Cardiac muscle cell (in vitro differentiated cells and primary cell): ENCODE measurements around the gene FAM98C. TPM values are rescaled to one million over a fixed set of nuclear protein-coding genes. Genes with fewer than 3 reads are reported as not detected.
A peak's percentile ranks its signal among the peaks of the same experiment; 100 is the strongest.
"Not testable (repeated sequence)": the region's sequence is repeated elsewhere in the genome, so short reads cannot be mapped to it uniquely, and the experiment has no call there.

Experiments
- DNase-seq, 2 donors: peaks; one replicate each; pipeline versions ENCODE4 v3.0.0 to v3.0.0-alpha.2; 2010 to 2017; ENCODE audit warnings: low read depth in 1 of 2, low spot score in 1 of 2
- H3K27ac ChIP-seq: fragments of 200-600 bp; sonication (generic); 2 replicates; pipeline ENCODE4 v1.5.1; 2016
- H3K27me3 ChIP-seq: fragments of 200-600 bp; sonication (generic); 2 replicates; pipeline ENCODE4 v1.6.0; 2016; ENCODE audit warnings: control low read depth
- H3K36me3 ChIP-seq: fragments of 200-600 bp; sonication (generic); 2 replicates; pipeline ENCODE4 v1.5.1; 2016; ENCODE audit warnings: control low read depth
- H3K4me1 ChIP-seq: fragments of 200-600 bp; sonication (generic); 2 replicates; pipeline ENCODE4 v1.8.1; 2017; ENCODE audit warnings: low read depth, mild to moderate bottlenecking, mixed run types
- H3K4me3 ChIP-seq: fragments of 200-600 bp; sonication (generic); 2 replicates; pipeline ENCODE4 v1.5.1; 2016; ENCODE audit warnings: mild to moderate bottlenecking
- H3K9me3 ChIP-seq: fragments of 200-600 bp; sonication (generic); 2 replicates; pipeline ENCODE4 v1.5.1; 2017; ENCODE audit warnings: low read depth, mild to moderate bottlenecking, control low read depth
- CTCF ChIP-seq: IDR thresholded peaks from 2 replicates; pipeline ENCODE4 v1.5.1; 2012; ENCODE audit warnings: low read depth, mild to moderate bottlenecking, low read length
- polyA plus RNA-seq: library from polyadenylated mRNA; unstranded; fragments of >200 nt; fragmentation: Nextera tagmentation; extraction: Ambion mirVana; gene quantifications from 2 replicates; pipeline ENCODE4 v1.2.1, GENCODE V29; 2016
- total RNA-seq: library from RNA; depleted of rRNA; stranded (reverse); fragments of >200 nt; gene quantifications from 2 replicates; pipeline ENCODE4 v1.2.3, GENCODE V29; 2016

The FAM98C gene
- total and polyA plus RNA-seq, 2 experiments from 2014 or later, result 20.0 to 35.3 TPM

GRCh38 chr19:38425810-38426466, 23.0 kb downstream of the FAM98C start, which contains the start of gene RASGRP4:
RASGRP4 (minus strand) TSS chr19:38426219; CDS start chr19:38426091, 128 bp downstream.
- Histone ChIP-seq H3K27me3 (no peaks in the 10 kb centered on the region), H3K9me3 (no peaks in the 10 kb centered on the region), H3K4me3 (no peak within 1 kb of the TSS), H3K27ac (no peak within 1 kb of the TSS), H3K36me3 (no peaks in the 10 kb centered on the region), H3K4me1 (no peaks in the 10 kb centered on the region)
- TF ChIP-seq CTCF, result no peak
- peak in 1 of 2 donors; percentile 4 for DNase-seq

GRCh38 chr19:38427035-38427677, 24.3 kb downstream of the FAM98C start:
- H3K27me3 ChIP-seq, H3K4me3 ChIP-seq, H3K9me3 ChIP-seq, H3K27ac ChIP-seq, DNase-seq, H3K4me1 ChIP-seq, H3K36me3 ChIP-seq: not testable (repeated sequence)

- DNase-seq, result no peak
- H3K4me1 ChIP-seq, result peaks cover 5% of the 10 kb centered on the region
- no peaks in the 10 kb centered on the region for H3K27me3 ChIP-seq
- H3K27ac ChIP-seq, result no peak overlapping the region
- no peak for TF ChIP-seq CTCF
- no peaks in the 10 kb centered on the region for H3K36me3 ChIP-seq
- no peaks in the 10 kb centered on the region for H3K9me3 ChIP-seq
- no peak overlapping the region for H3K4me3 ChIP-seq
Measured at GRCh38 chr19:38429055-38429810, 26.3 kb downstream of the FAM98C start.

GRCh38 chr19:38429811-38430156, 26.9 kb downstream of the FAM98C start:
- Histone ChIP-seq H3K27me3 (no peaks in the 10 kb centered on the region), H3K27ac (no peak overlapping the region), H3K36me3 (no peaks in the 10 kb centered on the region), H3K4me1 (peaks cover 10% of the 10 kb centered on the region), H3K4me3 (no peak overlapping the region), H3K9me3 (no peaks in the 10 kb centered on the region)
- no peak for TF ChIP-seq CTCF
- no peak for DNase-seq

GRCh38 chr19:38430931-38431330, 28.0 kb downstream of the FAM98C start:
- Histone ChIP-seq H3K27ac (no peak overlapping the region), H3K9me3 (no peaks in the 10 kb centered on the region)
- no peak for DNase-seq

More at GRCh38 chr19:38430931-38431330, 28.0 kb downstream of the FAM98C start:
- no peaks in the 10 kb centered on the region for H3K36me3 ChIP-seq
- H3K4me1 ChIP-seq, result peaks cover 17% of the 10 kb centered on the region
- no peaks in the 10 kb centered on the region for H3K27me3 ChIP-seq
- no peak overlapping the region for H3K4me3 ChIP-seq
- no peak for TF ChIP-seq CTCF
